ENCODE measurements around the gene RAD51B. TPM values are rescaled to one million over a fixed set of nuclear protein-coding genes. Genes with fewer than 3 reads are reported as not detected.

The RAD51B gene
- polyA plus RNA-seq, 3 donors: 3.6 to 11.6 (median 9.4) TPM

DNA sequence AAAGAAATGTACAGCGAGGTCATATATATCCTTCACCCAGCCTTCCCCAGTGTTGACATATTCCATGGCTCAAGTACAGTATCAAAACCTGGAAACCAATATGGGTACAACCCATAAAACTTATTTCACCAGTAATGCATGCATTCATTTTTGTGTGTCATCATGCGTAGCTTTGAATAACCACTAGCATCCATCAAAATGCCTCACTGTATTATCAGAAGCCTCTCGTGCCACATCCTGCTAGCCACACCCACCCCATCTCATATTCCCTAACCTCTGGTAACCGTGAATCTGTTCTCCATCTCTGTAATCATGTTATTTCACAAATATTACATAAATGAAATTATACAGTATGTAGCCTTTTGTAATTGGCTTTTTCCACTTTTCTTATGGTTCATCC is 314.3 kb downstream of the RAD51B start:
- Histone ChIP-seq H3K9me3 (replicated peaks in 1 of 2; ENCODE audit: control insufficient read depth in 1 of 2, insufficient read depth in 1 of 2, low read length in 2 of 2) (no peaks in the 10 kb centered on the region), H3K4me2 (replicated peaks; ENCODE audit: extremely low read depth, low read length, poor library complexity, severe bottlenecking) (no peak overlapping the region), H2AFZ (ENCODE audit: insufficient read depth, low read depth, low read length, poor library complexity, severe bottlenecking) (no peak overlapping the region), H3K4me1 (ENCODE audit: control insufficient read depth in 1 of 2, insufficient read depth in 2 of 2, low read length in 2 of 2) (no peaks in the 10 kb centered on the region), H3K9ac (ENCODE audit: insufficient read depth, low read length, poor library complexity, severe bottlenecking) (no peak overlapping the region), H3K27me3 (ENCODE audit: control insufficient read depth in 2 of 2, insufficient read depth in 2 of 2, low read length in 2 of 2) (no peaks in the 10 kb centered on the region), H4K20me1 (ENCODE audit: insufficient read depth, low read length) (no peaks in the 10 kb centered on the region), H3K27ac (ENCODE audit: low read depth in 1 of 2, low read length in 2 of 2) (no peak overlapping the region), H3K36me3 (replicated peaks in 1 of 2; ENCODE audit: control insufficient read depth in 1 of 2, insufficient read depth in 2 of 2, low read length in 2 of 2) (no peaks in the 10 kb centered on the region), H3K79me2 (ENCODE audit: insufficient read depth, low read length) (no peaks in the 10 kb centered on the region), H3K4me3 (replicated peaks in 1 of 3; ENCODE audit: low read depth in 2 of 3, low read length in 3 of 3) (no peak overlapping the region)
- H3K9me3 Mint-ChIP-seq: peaks cover 0 to 1% (median 0%) of the 10 kb centered on the region in 7 donors
- H3K27ac Mint-ChIP-seq: no peak overlapping the region
- H3K4me3 Mint-ChIP-seq: no peak overlapping the region
- no peak for TF ChIP-seq CTCF (IDR thresholded peaks at IDR 0.05)
- H3K4me1 Mint-ChIP-seq: peaks cover 2% of the 10 kb centered on the region
- no peaks in the 10 kb centered on the region for H3K27me3 Mint-ChIP-seq (ENCODE audit: low read depth in 3 of 3)
- intact Hi-C loops (cut with micrococcal nuclease): no loop called here
- 100% methylated on average over 2 of the region's 4 CpGs for WGBS (ENCODE audit: insufficient coverage)
- H3K36me3 Mint-ChIP-seq: no peaks in the 10 kb centered on the region
- no peak for DNase-seq

- no peak overlapping the region for H3K4me3 Mint-ChIP-seq
- H3K4me3 ChIP-seq (replicated peaks in 1 of 3; ENCODE audit: low read depth in 2 of 3, low read length in 3 of 3): no peak overlapping the region
Observed at GRCh38 chr14:68135028-68135427, 315.4 kb downstream of the RAD51B start.

More at GRCh38 chr14:68135028-68135427, 315.4 kb downstream of the RAD51B start:
- Histone ChIP-seq H3K9ac (ENCODE audit: insufficient read depth, low read length, poor library complexity, severe bottlenecking) (no peak overlapping the region), H3K27me3 (ENCODE audit: control insufficient read depth in 2 of 2, insufficient read depth in 2 of 2, low read length in 2 of 2) (no peaks in the 10 kb centered on the region), H3K9me3 (replicated peaks in 1 of 2; ENCODE audit: control insufficient read depth in 1 of 2, insufficient read depth in 1 of 2, low read length in 2 of 2) (no peaks in the 10 kb centered on the region), H3K27ac (ENCODE audit: low read depth in 1 of 2, low read length in 2 of 2) (no peak overlapping the region), H4K20me1 (ENCODE audit: insufficient read depth, low read length) (no peaks in the 10 kb centered on the region), H3K4me1 (ENCODE audit: control insufficient read depth in 1 of 2, insufficient read depth in 2 of 2, low read length in 2 of 2) (no peaks in the 10 kb centered on the region), H3K36me3 (replicated peaks in 1 of 2; ENCODE audit: control insufficient read depth in 1 of 2, insufficient read depth in 2 of 2, low read length in 2 of 2) (no peaks in the 10 kb centered on the region), H3K79me2 (ENCODE audit: insufficient read depth, low read length) (no peaks in the 10 kb centered on the region), H3K4me2 (replicated peaks; ENCODE audit: extremely low read depth, low read length, poor library complexity, severe bottlenecking) (no peak overlapping the region), H2AFZ (ENCODE audit: insufficient read depth, low read depth, low read length, poor library complexity, severe bottlenecking) (no peak overlapping the region)
- Mint-ChIP-seq H3K36me3 (no peaks in the 10 kb centered on the region), H3K4me1 (peaks cover 2% of the 10 kb centered on the region), H3K27ac (no peak overlapping the region), H3K27me3 (ENCODE audit: low read depth in 3 of 3) (no peaks in the 10 kb centered on the region), H3K9me3 (peaks cover 0 to 1% (median 0%) of the 10 kb centered on the region in 7 donors)
- intact Hi-C loops (cut with micrococcal nuclease): no loop called here
- no peak for DNase-seq
- no CpG with 5 or more reads among the region's 3 CpGs for WGBS (ENCODE audit: insufficient coverage)
- no peak for TF ChIP-seq CTCF (IDR thresholded peaks at IDR 0.05)
